Endodermal cell (in vitro differentiated cells): ENCODE measurements around the gene CEP104. TPM values are rescaled to one million over a fixed set of nuclear protein-coding genes. Genes with fewer than 3 reads are reported as not detected.

Source experiments
- DNase-seq: peaks from one replicate; pipeline ENCODE4 v3.0.0-alpha.2; 2017
- H3K27ac ChIP-seq: 2 replicates; pipeline ENCODE4 v1.5.1; 2013; ENCODE audit warnings: mild to moderate bottlenecking, low read depth, low read length, moderate library complexity
- H3K27me3 ChIP-seq: 2 replicates; pipeline ENCODE4 v1.6.1; 2013; ENCODE audit warnings: mild to moderate bottlenecking, low read length, moderate library complexity; ENCODE audit not compliant: insufficient read depth, control insufficient read depth, poor library complexity, severe bottlenecking
- H3K36me3 ChIP-seq: 2 replicates; pipeline ENCODE4 v1.7.0; 2013; ENCODE audit warnings: mild to moderate bottlenecking, low read length, moderate library complexity; ENCODE audit not compliant: control insufficient read depth, insufficient read depth
- H3K4me1 ChIP-seq: one replicate; pipeline ENCODE4 v1.7.0; 2013; ENCODE audit warnings: low read length; ENCODE audit not compliant: control insufficient read depth, insufficient read depth
- H3K4me3 ChIP-seq: 2 replicates; pipeline ENCODE4 v1.5.1; 2013; ENCODE audit warnings: mild to moderate bottlenecking, low read length, moderate library complexity
- H3K9ac ChIP-seq: 2 replicates; pipeline ENCODE4 v1.6.1; 2013; ENCODE audit warnings: mild to moderate bottlenecking, low read length, moderate library complexity; ENCODE audit not compliant: poor library complexity, severe bottlenecking; ENCODE audit errors: extremely low read depth
- H3K9me3 ChIP-seq: 2 replicates; pipeline ENCODE4 v1.6.1; 2013; ENCODE audit warnings: mild to moderate bottlenecking, low read length, moderate library complexity; ENCODE audit not compliant: control insufficient read depth
- H3K27ac Mint-ChIP-seq: 2 replicates; pipeline ENCODE4 v1.8.0; 2020; ENCODE audit warnings: mixed read lengths
- H3K27me3 Mint-ChIP-seq: 2 replicates; pipeline ENCODE4 v1.8.0; 2021; ENCODE audit warnings: mild to moderate bottlenecking, mixed read lengths; ENCODE audit not compliant: insufficient read depth
- H3K36me3 Mint-ChIP-seq: 2 replicates; pipeline ENCODE4 v1.8.0; 2020; ENCODE audit warnings: low read depth, mixed read lengths
- H3K4me1 Mint-ChIP-seq: 2 replicates; pipeline ENCODE4 v1.8.0; 2020; ENCODE audit warnings: mixed read lengths
- H3K4me3 Mint-ChIP-seq: 2 replicates; pipeline ENCODE4 v1.8.0; 2020; ENCODE audit warnings: mild to moderate bottlenecking, moderate library complexity, mixed read lengths
- H3K9me3 Mint-ChIP-seq: 2 replicates; pipeline ENCODE4 v1.8.0; 2020; ENCODE audit warnings: mild to moderate bottlenecking, mixed read lengths
- CTCF ChIP-seq: fragments of 200-600 bp; sonication (generic); conservative IDR thresholded peaks from 2 replicates; pipeline ENCODE4 v1.5.0; 2021; ENCODE audit warnings: antibody characterized with exemption, mild to moderate bottlenecking
- WGBS, 2 experiments: methylation state at CpG; one replicate each; pipeline versions ENCODE4 v1.1.5 to v1.1.7; 2013; ENCODE audit warnings: missing lambda C conversion rate in 2 of 2, mixed read lengths in 1 of 2; ENCODE audit not compliant: insufficient coverage in 1 of 2, insufficient read length in 1 of 2; 5-methylcytosine and 5-hydroxymethylcytosine counted together
- total RNA-seq, 2 donors: library from RNA; stranded (reverse); fragmentation: NEBNext Ultra II Directional in 1 of 2; extraction: Animal tissue kit (Norgen Biotek cat#: 25700) in 1 of 2; gene quantifications; 2 replicates in 1 of 2; 3 replicates in 1 of 2; pipeline ENCODE4 v1.2.1, GENCODE V29; 2021

The CEP104 gene
- total RNA-seq, 2 donors from 2014 or later: 34.2 to 47.5 TPM

GRCh38 chr1:3790952-3791351 lies 66.1 kb downstream of the CEP104 start:
- H3K4me1 ChIP-seq: no peaks in the 10 kb centered on the region
- H3K27me3 ChIP-seq: no peaks in the 10 kb centered on the region
- Mint-ChIP-seq H3K36me3 (peaks cover 40% of the 10 kb centered on the region), H3K27me3 (no peaks in the 10 kb centered on the region), H3K9me3 (no peaks in the 10 kb centered on the region), H3K27ac (no peak overlapping the region), H3K4me1 (peaks cover 18% of the 10 kb centered on the region), H3K4me3 (no peak overlapping the region)
- no peaks in the 10 kb centered on the region for H3K9me3 ChIP-seq
- H3K36me3 ChIP-seq: peaks cover 12% of the 10 kb centered on the region
- H3K27ac ChIP-seq: no peak overlapping the region
- no peak for DNase-seq
- 93 to 96% methylated on average over 13 to 18 of the region's 18 CpGs for WGBS, 2 experiments
- TF ChIP-seq CTCF: no peak
- H3K4me3 ChIP-seq: no peak overlapping the region
- H3K9ac ChIP-seq: no peak overlapping the region

- 95% methylated on average over 4 to 12 of the region's 12 CpGs for WGBS, 2 experiments
- H3K27ac Mint-ChIP-seq: no peak overlapping the region
Observed at GRCh38 chr1:3790500-3790923, 66.5 kb downstream of the CEP104 start.

GRCh38 chr1:3789421-3790300 lies 67.3 kb downstream of the CEP104 start:
- peaks cover 24% of the 10 kb centered on the region for H3K36me3 ChIP-seq
- H3K9ac ChIP-seq: no peak overlapping the region
- no peaks in the 10 kb centered on the region for H3K27me3 Mint-ChIP-seq
- no peaks in the 10 kb centered on the region for H3K4me1 ChIP-seq
- no peaks in the 10 kb centered on the region for H3K9me3 ChIP-seq
- H3K4me1 Mint-ChIP-seq: peaks cover 12% of the 10 kb centered on the region
- H3K27me3 ChIP-seq: no peaks in the 10 kb centered on the region
- no peak for TF ChIP-seq CTCF
- no peaks in the 10 kb centered on the region for H3K9me3 Mint-ChIP-seq
- peak overlapping the region; percentile 39 for H3K27ac Mint-ChIP-seq
- H3K4me3 Mint-ChIP-seq: no peak overlapping the region
- H3K27ac ChIP-seq: no peak overlapping the region
- H3K36me3 Mint-ChIP-seq: peaks cover 52% of the 10 kb centered on the region
- no peak for DNase-seq
- 92 to 95% methylated on average over 27 to 34 of the region's 34 CpGs for WGBS, 2 experiments
- no peak overlapping the region for H3K4me3 ChIP-seq

More at GRCh38 chr1:3790500-3790923, 66.5 kb downstream of the CEP104 start:
- H3K9me3 Mint-ChIP-seq: no peaks in the 10 kb centered on the region
- H3K27me3 Mint-ChIP-seq: no peaks in the 10 kb centered on the region
- no peak for DNase-seq
- peaks cover 16% of the 10 kb centered on the region for H3K36me3 ChIP-seq
- H3K9ac ChIP-seq: no peak overlapping the region
- H3K4me3 ChIP-seq: no peak overlapping the region
- H3K9me3 ChIP-seq: no peaks in the 10 kb centered on the region
- no peak for TF ChIP-seq CTCF
- H3K27ac ChIP-seq: no peak overlapping the region
- no peaks in the 10 kb centered on the region for H3K4me1 ChIP-seq
- no peaks in the 10 kb centered on the region for H3K27me3 ChIP-seq
- H3K4me1 Mint-ChIP-seq: peaks cover 18% of the 10 kb centered on the region
- peaks cover 44% of the 10 kb centered on the region for H3K36me3 Mint-ChIP-seq
- H3K4me3 Mint-ChIP-seq: no peak overlapping the region
